Coronary artery (tissue), 2 donors: Measurements from ENCODE around the gene SIPA1L3.
"Not testable (repeated sequence)": the region's sequence is repeated elsewhere in the genome, so short reads cannot be mapped to it uniquely, and the experiment has no call there.

Experiments used
- DNase-seq: peaks from one replicate; pipeline ENCODE4 v3.0.0-alpha.2; 2017; ENCODE audit warnings: low spot score
- H3K27ac ChIP-seq, 2 donors: fragments of 200-600 bp; sonication (generic); one replicate each; pipeline ENCODE4 v1.5.1; 2016 to 2019
- H3K4me3 ChIP-seq: fragments of 200-600 bp; sonication (generic); 2 replicates; pipeline ENCODE4 v1.5.1; 2016; ENCODE audit warnings: mild to moderate bottlenecking, moderate library complexity
- CTCF ChIP-seq: fragments of 200-600 bp; sonication (generic); IDR thresholded peaks from one replicate; pipeline ENCODE4 v1.5.1; 2019; ENCODE audit warnings: antibody characterized with exemption

SIPA1L3 gene

GRCh38 chr19:38070573-38070972 is 163.6 kb downstream of the SIPA1L3 start:
- H3K4me3 ChIP-seq: no peak overlapping the region
- H3K27ac ChIP-seq: no peak overlapping the region
- no peak for TF ChIP-seq CTCF
- no peak for DNase-seq

- not testable (repeated sequence) for DNase-seq, H3K4me3 ChIP-seq, H3K27ac ChIP-seq
These were observed 164.0 kb downstream of the SIPA1L3 start for GRCh38 chr19:38071054-38071453.

GRCh38 chr19:38071647-38072046 is 164.6 kb downstream of the SIPA1L3 start:
- no peak for DNase-seq
- no peak for TF ChIP-seq CTCF
- Histone ChIP-seq H3K27ac (no peak overlapping the region), H3K4me3 (no peak overlapping the region)

GRCh38 chr19:38072776-38073750 is 166.1 kb downstream of the SIPA1L3 start:
- TF ChIP-seq CTCF: no peak
- H3K27ac ChIP-seq: no peak overlapping the region
- H3K4me3 ChIP-seq: no peak overlapping the region
- no peak for DNase-seq

GRCh38 chr19:38073841-38074685 is 167.1 kb downstream of the SIPA1L3 start:
- H3K4me3 ChIP-seq: no peak overlapping the region
- no peak overlapping the region for H3K27ac ChIP-seq
- no peak for DNase-seq

GRCh38 chr19:38076337-38076736 is 169.3 kb downstream of the SIPA1L3 start:
- DNase-seq: no peak
- TF ChIP-seq CTCF: no peak
- Histone ChIP-seq H3K4me3 (no peak overlapping the region), H3K27ac (no peak overlapping the region)

More at GRCh38 chr19:38073841-38074685, 167.1 kb downstream of the SIPA1L3 start:
- TF ChIP-seq CTCF: no peak

- TF ChIP-seq CTCF: no peak
- DNase-seq: no peak
- no peak overlapping the region for H3K27ac ChIP-seq
- no peak overlapping the region for H3K4me3 ChIP-seq
These were observed 171.4 kb downstream of the SIPA1L3 start for GRCh38 chr19:38078302-38078930.
